Lower leg skin (tissue), 3 donors: ENCODE measurements around the gene TTYH3.

ENCODE experiments used
- POLR2A ChIP-seq, 2 donors: fragments of 450-650 bp; IDR thresholded peaks; one replicate each; pipeline ENCODE4 v1.6.1; 2016 to 2017; ENCODE audit warnings: antibody characterized with exemption in 2 of 2, mild to moderate bottlenecking in 1 of 2, moderate library complexity in 1 of 2
- TF ChIP-seq, protein P1 (sequence below), 3 donors: fragments of 450-650 bp; IDR thresholded peaks; one replicate each; pipeline ENCODE4 v1.5.1; 2016; ENCODE audit warnings: antibody characterized with exemption in 3 of 3, mild to moderate bottlenecking in 3 of 3, moderate library complexity in 2 of 3

DNA sequence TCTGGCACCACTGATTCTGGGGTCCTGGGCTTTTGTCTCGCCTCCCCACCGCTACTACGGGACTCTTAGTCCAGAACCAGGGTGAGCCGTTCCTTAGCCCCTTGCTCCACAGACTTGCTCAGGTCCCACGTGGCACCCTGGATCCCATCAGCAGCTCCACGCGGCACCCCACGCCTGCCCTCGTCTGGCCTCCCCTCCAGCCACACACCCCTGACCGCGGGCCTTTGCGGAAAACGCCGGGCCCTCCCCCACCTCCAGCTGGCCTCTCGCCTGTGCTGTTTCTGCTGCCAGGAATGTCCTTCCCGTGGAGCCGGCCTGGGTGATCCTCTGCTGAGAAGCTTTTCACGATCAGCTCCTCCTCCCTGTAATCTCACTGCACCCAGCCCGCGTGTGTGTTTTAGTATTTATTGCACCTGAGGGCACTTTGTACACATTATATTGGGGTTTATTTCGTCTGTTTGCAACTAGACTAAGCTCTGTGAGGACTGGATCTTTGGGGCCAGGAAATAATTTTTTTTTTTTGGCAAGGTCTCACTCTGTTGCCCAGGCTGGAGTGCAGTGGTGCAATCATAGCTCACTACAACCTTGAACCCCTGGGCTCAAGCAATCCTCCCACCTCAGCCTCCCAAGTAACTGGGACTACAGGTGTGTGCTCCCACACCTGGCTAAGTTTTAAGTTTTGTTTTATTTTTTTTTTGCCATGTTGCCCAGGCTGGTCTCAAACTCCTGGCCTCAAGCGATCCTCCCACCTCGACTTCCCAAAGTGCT, 10.5 kb upstream of the TTYH3 start:
- TF ChIP-seq, protein P1, sequence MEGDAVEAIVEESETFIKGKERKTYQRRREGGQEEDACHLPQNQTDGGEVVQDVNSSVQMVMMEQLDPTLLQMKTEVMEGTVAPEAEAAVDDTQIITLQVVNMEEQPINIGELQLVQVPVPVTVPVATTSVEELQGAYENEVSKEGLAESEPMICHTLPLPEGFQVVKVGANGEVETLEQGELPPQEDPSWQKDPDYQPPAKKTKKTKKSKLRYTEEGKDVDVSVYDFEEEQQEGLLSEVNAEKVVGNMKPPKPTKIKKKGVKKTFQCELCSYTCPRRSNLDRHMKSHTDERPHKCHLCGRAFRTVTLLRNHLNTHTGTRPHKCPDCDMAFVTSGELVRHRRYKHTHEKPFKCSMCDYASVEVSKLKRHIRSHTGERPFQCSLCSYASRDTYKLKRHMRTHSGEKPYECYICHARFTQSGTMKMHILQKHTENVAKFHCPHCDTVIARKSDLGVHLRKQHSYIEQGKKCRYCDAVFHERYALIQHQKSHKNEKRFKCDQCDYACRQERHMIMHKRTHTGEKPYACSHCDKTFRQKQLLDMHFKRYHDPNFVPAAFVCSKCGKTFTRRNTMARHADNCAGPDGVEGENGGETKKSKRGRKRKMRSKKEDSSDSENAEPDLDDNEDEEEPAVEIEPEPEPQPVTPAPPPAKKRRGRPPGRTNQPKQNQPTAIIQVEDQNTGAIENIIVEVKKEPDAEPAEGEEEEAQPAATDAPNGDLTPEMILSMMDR (IDR thresholded peaks at IDR 0.05): no peak
- TF ChIP-seq POLR2A (IDR thresholded peaks at IDR 0.05): no peak
